BLaER1 (cell line): ENCODE measurements around the gene SIPA1.
A peak's percentile ranks its signal among the peaks of the same experiment; 100 is the strongest.
"Not testable (repeated sequence)": the region's sequence is repeated elsewhere in the genome, so short reads cannot be mapped to it uniquely, and the experiment has no call there.

Source experiments
- H3K27ac ChIP-seq: shearing (Covaris generic); formaldehyde crosslinking; 2 replicates; pipeline ENCODE4 v1.8.1; 2022
- H3K27me3 ChIP-seq: shearing (Covaris generic); formaldehyde crosslinking; 2 replicates; pipeline ENCODE4 v1.8.1; 2022
- H3K36me3 ChIP-seq: shearing (Covaris generic); formaldehyde crosslinking; 2 replicates; pipeline ENCODE4 v1.8.1; 2022
- H3K4me1 ChIP-seq: shearing (Covaris generic); formaldehyde crosslinking; 2 replicates; pipeline ENCODE4 v1.8.1; 2022
- H3K4me2 ChIP-seq: shearing (Covaris generic); formaldehyde crosslinking; 2 replicates; pipeline ENCODE4 v1.8.1; 2022
- H3K4me3 ChIP-seq: shearing (Covaris generic); formaldehyde crosslinking; 2 replicates; pipeline ENCODE4 v1.8.1; 2022
- H3K9ac ChIP-seq: shearing (Covaris generic); formaldehyde crosslinking; 2 replicates; pipeline ENCODE4 v1.8.1; 2022
- H3K9me3 ChIP-seq: shearing (Covaris generic); formaldehyde crosslinking; 2 replicates; pipeline ENCODE4 v1.8.1; 2022
- H4K20me1 ChIP-seq: shearing (Covaris generic); formaldehyde crosslinking; 2 replicates; pipeline ENCODE4 v1.8.1; 2022
- Cebpa-rat ChIP-seq: shearing (Covaris generic); IDR thresholded peaks from 2 replicates; pipeline ENCODE4 v1.8.1; 2022

SIPA1 gene

DNA sequence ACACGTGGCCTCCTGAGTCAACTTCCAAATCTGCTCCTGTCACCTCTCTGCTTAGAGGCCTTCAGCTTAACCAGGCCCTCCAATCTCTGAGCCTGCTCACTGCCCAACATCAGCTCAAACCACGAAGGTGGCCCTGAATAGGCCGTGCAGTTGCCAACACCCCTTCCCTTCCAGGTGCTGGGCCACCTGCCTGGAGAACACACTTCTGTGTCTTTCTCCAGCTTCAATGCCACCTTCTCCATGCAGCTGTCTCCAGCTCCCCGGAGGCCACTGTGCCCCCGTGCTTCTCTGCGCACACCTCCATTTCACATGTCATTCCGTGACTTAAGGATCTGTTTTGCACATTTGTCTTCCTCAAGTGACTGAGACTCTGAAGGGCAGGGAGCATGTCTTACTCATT, 19.5 kb downstream of the SIPA1 start:
- H3K9ac ChIP-seq, result no peak overlapping the region
- peaks cover 86% of the 10 kb centered on the region for H3K36me3 ChIP-seq
- peaks cover 42% of the 10 kb centered on the region for H3K4me1 ChIP-seq
- no peaks in the 10 kb centered on the region for H3K9me3 ChIP-seq
- H3K4me3 ChIP-seq, result no peak overlapping the region
- no peak for TF ChIP-seq Cebpa-rat
- H3K4me2 ChIP-seq, result no peak overlapping the region
- peaks cover 53% of the 10 kb centered on the region for H4K20me1 ChIP-seq
- no peaks in the 10 kb centered on the region for H3K27me3 ChIP-seq
- no peak overlapping the region for H3K27ac ChIP-seq

DNA sequence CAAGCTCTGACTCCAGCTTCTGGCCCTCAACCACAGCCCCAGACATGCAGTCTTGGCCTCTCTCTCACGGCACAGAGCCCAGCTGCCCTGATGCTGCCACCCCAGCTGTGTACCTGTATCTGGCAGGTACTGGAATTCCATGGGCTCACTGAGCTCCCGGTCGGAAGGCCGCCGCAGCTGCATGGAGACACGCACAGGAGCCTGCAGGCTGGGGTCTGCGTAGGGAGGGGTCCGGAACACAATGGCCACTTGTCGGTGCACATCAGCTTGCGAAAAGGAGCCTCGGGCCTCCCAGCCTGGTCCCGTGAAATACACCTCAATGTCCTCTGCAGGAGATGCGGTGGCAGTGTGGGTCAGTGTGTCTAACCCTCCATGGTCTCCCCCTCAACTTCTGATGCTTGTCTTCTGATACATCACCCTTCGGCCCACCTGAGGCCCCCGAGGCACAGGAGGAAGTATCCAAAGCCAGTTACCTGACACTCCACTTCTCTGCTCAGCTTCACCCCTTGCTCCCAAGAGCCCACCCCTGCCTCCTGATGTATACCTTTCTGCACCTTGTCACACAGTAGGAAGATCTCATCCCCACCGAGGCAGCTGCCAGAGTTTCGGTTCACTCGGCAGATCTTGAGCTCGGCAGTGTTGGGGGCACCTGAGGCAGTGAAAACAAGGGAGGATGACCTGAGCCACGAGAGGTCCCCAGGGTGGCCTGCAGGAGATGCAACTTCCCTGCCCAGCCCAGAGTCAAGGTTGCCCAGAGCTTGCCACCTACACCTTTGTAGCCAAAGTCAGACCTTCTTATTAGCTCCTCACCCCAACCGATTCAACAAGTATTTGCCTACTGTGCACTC, 20.5 kb downstream of the SIPA1 start:
- no peaks in the 10 kb centered on the region for H3K27me3 ChIP-seq
- TF ChIP-seq Cebpa-rat, result no peak
- H4K20me1 ChIP-seq, result peaks cover 53% of the 10 kb centered on the region
- H3K4me1 ChIP-seq, result peaks cover 37% of the 10 kb centered on the region
- no peak overlapping the region for H3K27ac ChIP-seq
- H3K36me3 ChIP-seq, result peaks cover 83% of the 10 kb centered on the region
- no peak overlapping the region for H3K4me3 ChIP-seq
- H3K9ac ChIP-seq, result no peak overlapping the region
- no peak overlapping the region for H3K4me2 ChIP-seq
- H3K9me3 ChIP-seq, result no peaks in the 10 kb centered on the region

DNA sequence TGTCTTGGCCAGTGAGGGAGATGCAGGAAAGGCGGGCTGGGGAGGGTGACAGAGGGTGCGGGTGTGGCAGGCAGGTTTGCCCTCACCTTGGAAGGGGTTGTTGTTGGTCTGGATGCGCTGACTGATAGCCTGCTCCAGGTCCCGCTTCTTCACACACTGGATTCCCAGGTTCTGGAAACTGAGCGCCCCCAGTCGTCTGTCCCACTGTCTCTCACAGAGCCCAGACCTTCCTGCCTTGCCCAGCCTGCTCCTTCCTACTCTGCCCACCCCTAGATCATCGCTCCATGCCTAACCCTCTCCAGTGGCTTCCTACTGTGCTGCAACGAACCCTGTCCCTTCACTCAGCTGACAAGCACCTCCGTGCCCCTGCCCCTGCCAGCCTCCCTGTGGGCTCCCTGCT, 22.1 kb downstream of the SIPA1 start:
- TF ChIP-seq Cebpa-rat, result no peak
- peaks cover 67% of the 10 kb centered on the region for H3K36me3 ChIP-seq

DNA sequence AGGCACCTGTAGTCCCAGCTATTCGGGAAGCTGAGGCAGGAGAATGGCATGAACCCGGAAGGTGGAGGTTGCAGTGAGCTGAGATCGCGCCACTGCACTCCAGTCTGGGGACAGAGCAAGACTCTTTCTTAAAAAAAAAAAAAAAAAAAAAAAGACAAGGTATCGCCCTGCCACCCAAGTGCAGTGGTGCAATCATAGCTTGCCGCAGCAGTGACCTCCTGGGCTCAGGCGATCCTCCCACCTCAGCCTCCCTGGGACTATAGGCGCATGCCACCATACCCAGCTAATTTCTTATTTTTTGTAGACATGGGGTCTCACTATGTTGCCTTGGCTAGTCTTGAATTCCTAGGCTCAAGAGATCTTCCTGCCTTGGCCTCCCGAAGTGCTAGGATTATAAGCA, 23.0 kb downstream of the SIPA1 start:
- Histone ChIP-seq H3K9ac (peak overlapping the region; percentile 90), H3K4me3 (0 out of 2 replicates have a peak overlapping the region, but pooled peaks have one; percentile 95), H3K36me3 (peaks cover 58% of the 10 kb centered on the region), H4K20me1 (peaks cover 53% of the 10 kb centered on the region), H3K4me1 (peaks cover 33% of the 10 kb centered on the region), H3K4me2 (peak overlapping the region; percentile 96)
- not testable (repeated sequence) for H3K9me3 ChIP-seq, H3K27me3 ChIP-seq, H3K27ac ChIP-seq

More for the DNA sequence above, 22.1 kb downstream of the SIPA1 start:
- Histone ChIP-seq H3K27me3 (no peaks in the 10 kb centered on the region), H3K9ac (no peak overlapping the region; the same call in 1 of the 2 replicates), H3K4me3 (no peak overlapping the region), H3K27ac (no peak overlapping the region), H4K20me1 (peaks cover 53% of the 10 kb centered on the region), H3K4me1 (peaks cover 33% of the 10 kb centered on the region), H3K9me3 (no peaks in the 10 kb centered on the region), H3K4me2 (no peak overlapping the region)

DNA sequence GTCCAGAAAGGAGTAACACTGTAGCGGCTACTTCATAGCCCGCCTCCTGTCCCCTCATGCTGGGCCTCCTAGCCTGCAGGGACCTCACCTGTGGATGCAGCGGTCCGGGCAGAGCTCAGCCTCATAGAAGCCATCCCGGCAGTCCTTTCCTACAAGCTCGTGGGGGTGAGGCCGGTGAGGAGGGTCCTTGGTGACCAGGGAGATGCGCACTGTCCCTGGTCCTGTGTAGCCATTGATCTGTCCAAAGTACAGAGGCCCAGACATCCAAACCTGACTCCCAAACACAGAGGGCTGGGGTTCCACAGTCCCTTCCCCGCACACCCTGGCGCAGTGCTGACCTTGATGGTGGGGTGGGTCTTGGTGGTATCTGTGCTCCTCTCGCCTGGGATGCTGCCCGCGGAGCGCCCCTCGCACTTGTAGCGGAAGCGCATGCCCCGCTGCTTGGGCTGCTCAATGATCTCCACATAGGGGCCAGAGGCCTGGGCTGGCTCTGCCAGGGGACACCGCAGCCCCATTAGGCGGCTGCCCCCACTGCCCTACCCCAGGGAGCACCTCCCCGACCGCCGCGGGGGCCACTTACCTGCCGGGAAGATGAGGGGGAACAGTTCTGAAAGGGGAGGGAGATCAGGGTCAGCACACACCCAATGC, 23.8 kb downstream of the SIPA1 start:
- Histone ChIP-seq H3K27me3 (no peaks in the 10 kb centered on the region), H3K4me2 (peak overlapping the region; percentile 96), H3K36me3 (peaks cover 50% of the 10 kb centered on the region), H3K9ac (peak overlapping the region; percentile 90), H3K4me3 (peak overlapping the region; percentile 95), H3K27ac (peak overlapping the region; percentile 93), H4K20me1 (peaks cover 53% of the 10 kb centered on the region), H3K4me1 (peaks cover 33% of the 10 kb centered on the region), H3K9me3 (no peaks in the 10 kb centered on the region)
- TF ChIP-seq Cebpa-rat, result no peak

DNA sequence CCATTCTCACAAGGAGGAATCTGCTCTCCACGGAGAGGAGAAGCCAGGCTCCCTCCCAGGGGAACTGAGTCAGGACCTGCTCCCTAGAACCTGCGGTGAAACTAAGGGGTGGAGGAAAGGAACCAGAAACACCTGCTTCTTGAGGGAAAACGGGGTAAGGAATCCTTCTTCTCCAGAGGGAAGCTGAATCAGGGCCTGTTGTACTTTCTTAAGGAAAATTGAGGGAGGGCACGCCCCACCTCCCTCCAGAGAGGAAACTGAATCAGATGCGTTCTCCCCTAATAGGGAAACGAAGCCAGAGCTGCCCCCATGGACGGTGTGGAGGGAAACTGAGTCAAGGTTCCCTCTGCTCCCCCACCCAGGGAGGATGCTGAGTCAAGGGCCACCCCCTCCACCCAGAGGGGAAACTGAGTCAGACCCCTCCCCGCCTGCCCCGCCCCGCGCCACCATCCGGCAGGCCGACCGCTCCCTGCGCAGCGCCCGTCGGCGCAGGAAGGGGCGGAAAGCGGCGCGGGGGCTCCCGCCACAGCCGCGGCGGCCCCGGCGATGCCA, 24.4 kb downstream of the SIPA1 start:
- peak overlapping the region; percentile 93 for H3K27ac ChIP-seq
- peaks cover 44% of the 10 kb centered on the region for H3K36me3 ChIP-seq
- no peak for TF ChIP-seq Cebpa-rat
- no peaks in the 10 kb centered on the region for H3K9me3 ChIP-seq
- peak overlapping the region; percentile 90 for H3K9ac ChIP-seq
- H3K4me1 ChIP-seq, result peaks cover 33% of the 10 kb centered on the region
- H3K4me3 ChIP-seq, result peak overlapping the region; percentile 95
- no peaks in the 10 kb centered on the region for H3K27me3 ChIP-seq
- H3K4me2 ChIP-seq, result peak overlapping the region; percentile 96
- H4K20me1 ChIP-seq, result peaks cover 50% of the 10 kb centered on the region

DNA sequence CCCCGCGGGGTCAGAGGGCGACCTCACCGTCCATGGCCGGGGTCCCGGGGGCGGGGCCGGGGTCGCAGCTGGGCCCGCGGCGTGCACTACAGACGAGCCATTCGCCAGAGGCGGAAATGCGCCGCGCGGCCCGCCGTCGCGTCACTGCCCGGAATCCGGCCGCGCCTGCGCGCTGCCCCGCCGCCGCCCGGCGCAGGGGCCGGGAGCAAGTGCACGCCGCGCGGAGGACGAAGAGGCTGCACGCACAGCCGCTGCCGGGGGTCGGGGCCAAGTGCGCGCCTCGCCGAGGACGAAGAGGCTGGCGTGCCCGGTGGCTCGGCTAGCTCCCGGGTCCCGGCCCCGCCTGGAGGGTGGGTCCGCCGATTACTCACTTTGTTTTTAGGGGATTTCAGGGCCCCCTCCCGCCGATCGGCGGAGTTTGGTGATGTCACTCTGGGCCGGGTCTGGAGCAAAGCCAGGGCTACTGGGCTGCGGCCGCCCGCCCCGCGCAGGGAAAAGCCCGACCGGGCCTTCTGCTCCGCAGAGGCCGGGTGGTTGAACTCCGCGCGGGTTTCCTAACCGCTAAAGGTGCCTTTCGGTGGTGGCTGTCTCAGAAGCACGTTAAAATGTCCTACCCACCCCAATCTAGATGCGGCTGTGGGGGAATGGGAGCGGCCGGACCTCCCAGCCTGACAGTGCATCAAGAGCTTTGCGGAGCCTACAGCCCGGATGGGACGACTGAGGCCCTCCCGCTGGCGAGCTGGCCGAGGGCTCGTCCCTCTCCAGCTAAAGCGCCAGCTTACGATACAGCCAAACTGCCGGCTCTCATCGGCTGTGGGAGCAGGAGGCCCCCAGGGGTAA, 25.1 kb downstream of the SIPA1 start, which contains the start of gene RELA:
Gene RELA, minus strand, starts transcription at position 118 of the 840 bp plus-strand sequence. Its CDS starts 84 bp downstream, at position 34.
- Histone ChIP-seq H3K4me3 (peak within 1 kb of the TSS; percentile 95), H3K4me2 (peak within 1 kb of the TSS; percentile 96), H3K9me3 (no peaks in the 10 kb centered on the region), H3K9ac (peak within 1 kb of the TSS; percentile 90), H4K20me1 (peaks cover 44% of the 10 kb centered on the region), H3K27ac (peak within 1 kb of the TSS; percentile 93), H3K4me1 (peaks cover 33% of the 10 kb centered on the region), H3K36me3 (peaks cover 37% of the 10 kb centered on the region), H3K27me3 (no peaks in the 10 kb centered on the region)
- no peak for TF ChIP-seq Cebpa-rat

DNA sequence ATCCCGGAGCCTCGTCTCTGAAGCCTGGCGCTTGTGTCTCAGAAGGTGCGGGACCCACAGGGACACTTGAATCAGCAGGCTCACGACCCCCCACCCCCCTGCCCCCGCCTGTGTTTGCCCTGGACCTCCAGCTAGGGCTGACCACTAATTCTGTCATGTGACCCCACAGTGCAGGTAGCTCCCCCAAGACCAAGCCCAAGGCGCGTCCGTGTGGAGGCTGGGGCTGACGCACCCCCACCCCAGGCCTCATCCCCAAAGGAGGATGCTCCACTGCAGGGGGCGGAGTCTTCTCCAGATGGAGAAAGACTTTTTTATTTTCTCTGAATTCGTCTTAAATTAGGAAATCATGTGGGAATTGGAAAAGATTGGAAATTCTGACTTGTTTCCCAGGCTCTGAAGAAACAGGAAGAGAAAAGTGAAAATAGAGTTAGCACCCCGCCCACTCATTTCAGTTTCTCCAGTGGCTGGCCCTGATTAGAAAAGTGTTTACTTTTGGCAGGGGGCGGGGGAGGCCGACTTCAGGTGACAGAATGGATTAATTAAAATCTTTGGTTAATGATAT, 25.8 kb downstream of the SIPA1 start:
- H3K4me2 ChIP-seq, result peak overlapping the region; percentile 93
- H3K27ac ChIP-seq, result peak overlapping the region; percentile 93
- no peaks in the 10 kb centered on the region for H3K9me3 ChIP-seq
- H3K9ac ChIP-seq, result peak overlapping the region; percentile 90
- peaks cover 30% of the 10 kb centered on the region for H3K36me3 ChIP-seq
- no peaks in the 10 kb centered on the region for H3K27me3 ChIP-seq
- TF ChIP-seq Cebpa-rat, result no peak
- peaks cover 37% of the 10 kb centered on the region for H4K20me1 ChIP-seq
- peaks cover 33% of the 10 kb centered on the region for H3K4me1 ChIP-seq
- H3K4me3 ChIP-seq, result peak overlapping the region; percentile 95
